HepG2 (cell line): Measurements from ENCODE around the gene SEC14L5. TPM values are rescaled to one million over a fixed set of nuclear protein-coding genes. Genes with fewer than 3 reads are reported as not detected.

Experiments
- CENPBD1 ChIP-seq: sonication (generic); formaldehyde crosslinking; IDR thresholded peaks from 2 replicates; pipeline ENCODE4 v1.8.0; 2022; ENCODE audit warnings: missing genetic modification reagents, low read depth, mild to moderate bottlenecking, borderline replicate concordance
- JUND ChIP-seq: sonication (generic); formaldehyde crosslinking; IDR thresholded peaks from 2 replicates; pipeline ENCODE4 v1.8.0; 2022; ENCODE audit warnings: mild to moderate bottlenecking, missing genetic modification reagents
- MNT ChIP-seq: fragments of 450-650 bp; IDR thresholded peaks from 2 replicates; pipeline ENCODE4 v1.6.1; 2016
- NFYB ChIP-seq: sonication (generic); formaldehyde crosslinking; IDR thresholded peaks from 2 replicates; pipeline ENCODE4 v1.4.0; 2020; ENCODE audit warnings: missing genetic modification reagents
- NKX3-1 ChIP-seq: sonication (generic); formaldehyde crosslinking; IDR thresholded peaks from 2 replicates; pipeline ENCODE4 v1.5.0; 2020; ENCODE audit warnings: missing genetic modification reagents
- NONO ChIP-seq, 2 experiments: fragments of 450-650 bp in 1 of 2; sonication (generic) in 1 of 2; formaldehyde crosslinking in 1 of 2; IDR thresholded peaks in 1 of 2; conservative IDR thresholded peaks in 1 of 2; 2 replicates each; pipeline versions ENCODE4 v1.6.1 to v1.8.0; 2017 to 2022; ENCODE audit warnings: mild to moderate bottlenecking in 1 of 2, missing genetic modification reagents in 1 of 2, moderate library complexity in 1 of 2
- REPIN1 ChIP-seq: sonication (generic); formaldehyde crosslinking; IDR thresholded peaks from 2 replicates; pipeline ENCODE4 v1.8.0; 2022; ENCODE audit warnings: missing genetic modification reagents, low read depth, mild to moderate bottlenecking, borderline replicate concordance
- SUZ12 ChIP-seq: fragments of 150-350 bp; IDR thresholded peaks from 2 replicates; pipeline ENCODE4 v1.6.1; 2014; ENCODE audit warnings: low read depth, low read length
- TFDP2 ChIP-seq: sonication (generic); formaldehyde crosslinking; IDR thresholded peaks from 2 replicates; pipeline ENCODE4 v1.4.0; 2020; ENCODE audit warnings: missing genetic modification reagents
- TOPORS ChIP-seq: sonication (generic); formaldehyde crosslinking; IDR thresholded peaks from 2 replicates; pipeline ENCODE4 v1.8.0; 2023; ENCODE audit warnings: mild to moderate bottlenecking, missing genetic modification reagents
- ZNF121 ChIP-seq: sonication (generic); formaldehyde crosslinking; IDR thresholded peaks from 2 replicates; pipeline ENCODE4 v1.5.0; 2020; ENCODE audit warnings: mild to moderate bottlenecking, missing genetic modification reagents
- ZNF33B ChIP-seq: sonication (generic); formaldehyde crosslinking; IDR thresholded peaks from 2 replicates; pipeline ENCODE4 v1.5.1; 2020; ENCODE audit warnings: mild to moderate bottlenecking, missing genetic modification reagents
- ZNF580 ChIP-seq: IDR thresholded peaks from 2 replicates; pipeline ENCODE4 v1.6.1; 2016; ENCODE audit warnings: low read depth, borderline replicate concordance
- ZNF605 ChIP-seq: sonication (generic); formaldehyde crosslinking; IDR thresholded peaks from 2 replicates; pipeline ENCODE4 v1.8.0; 2022; ENCODE audit warnings: mild to moderate bottlenecking, missing genetic modification reagents
- polyA plus RNA-seq, 8 experiments: library from polyadenylated mRNA; depleted of rRNA in 3 of 8; stranded (reverse) in 7 of 8; unstranded in 1 of 8; fragments of >200 nt; fragmentation: Illumina TruSeq in 4 of 8; extraction: Trizol in 4 of 8; gene quantifications; 2 replicates each; pipeline versions ENCODE4 v1.2.1 to v1.2.3, GENCODE V29; 2011 to 2016; ENCODE audit warnings: low read depth in 4 of 8, missing spikeins in 1 of 8, mixed read lengths in 1 of 8; ENCODE audit not compliant: insufficient read depth in 1 of 8
- total RNA-seq, 5 experiments: library from RNA; depleted of rRNA; stranded (reverse); fragments of >200 nt; fragmentation: Illumina TruSeq; extraction: Trizol; gene quantifications; 2 replicates each; pipeline ENCODE4 v1.2.3, GENCODE V29; 2016; ENCODE audit warnings: low read depth in 1 of 5
- TF ChIP-seq, protein P1 (sequence below): sonication (generic); formaldehyde crosslinking; IDR thresholded peaks from 2 replicates; pipeline ENCODE4 v1.4.0; 2020; ENCODE audit warnings: missing genetic modification reagents
- TF ChIP-seq, protein P2 (sequence below): sonication (generic); IDR thresholded peaks from 2 replicates; pipeline ENCODE4 v1.6.1; 2016; ENCODE audit warnings: low read depth, borderline replicate concordance
- TF ChIP-seq, protein P3 (sequence below): sonication (generic); formaldehyde crosslinking; IDR thresholded peaks from 2 replicates; pipeline ENCODE4 v1.4.0; 2020; ENCODE audit warnings: missing genetic modification reagents, borderline replicate concordance

The SEC14L5 gene
- total and polyA plus RNA-seq, 2 of the 13 experiments (the other 11 are each of a cell fraction or from before 2014, with no cell fraction given): 0.40 to 0.42 TPM

- TF ChIP-seq NFYB (no peak), SUZ12 (no peak), NKX3-1 (CRISPR knock-in tag) (peak; percentile 17; the same call in 1 of the 2 replicates), NONO (IDR thresholded peaks at IDR 0.05) (no peak), NONO (CRISPR knock-in tag; conservative IDR thresholded peaks at IDR 0.05) (peak; percentile 55), ZNF580 (CRISPR knock-in tag) (peak; percentile 96), JUND (CRISPR knock-in tag) (peak; percentile 99), MNT (peak; percentile 42; the same call in 1 of the 2 replicates), ZNF121 (CRISPR knock-in tag) (no peak; the same call in 1 of the 2 replicates), CENPBD1 (CRISPR knock-in tag) (no peak), ZNF33B (CRISPR knock-in tag) (no peak), TFDP2 (0 out of 2 replicates have a peak, but pooled peaks have one; percentile 31), ZNF605 (no peak), REPIN1 (CRISPR knock-in tag) (0 out of 2 replicates have a peak, but pooled peaks have one; percentile 53), TOPORS (CRISPR knock-in tag) (no peak)
- TF ChIP-seq, protein P1, sequence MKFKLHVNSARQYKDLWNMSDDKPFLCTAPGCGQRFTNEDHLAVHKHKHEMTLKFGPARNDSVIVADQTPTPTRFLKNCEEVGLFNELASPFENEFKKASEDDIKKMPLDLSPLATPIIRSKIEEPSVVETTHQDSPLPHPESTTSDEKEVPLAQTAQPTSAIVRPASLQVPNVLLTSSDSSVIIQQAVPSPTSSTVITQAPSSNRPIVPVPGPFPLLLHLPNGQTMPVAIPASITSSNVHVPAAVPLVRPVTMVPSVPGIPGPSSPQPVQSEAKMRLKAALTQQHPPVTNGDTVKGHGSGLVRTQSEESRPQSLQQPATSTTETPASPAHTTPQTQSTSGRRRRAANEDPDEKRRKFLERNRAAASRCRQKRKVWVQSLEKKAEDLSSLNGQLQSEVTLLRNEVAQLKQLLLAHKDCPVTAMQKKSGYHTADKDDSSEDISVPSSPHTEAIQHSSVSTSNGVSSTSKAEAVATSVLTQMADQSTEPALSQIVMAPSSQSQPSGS: peak; percentile 81
- TF ChIP-seq, protein P2, sequence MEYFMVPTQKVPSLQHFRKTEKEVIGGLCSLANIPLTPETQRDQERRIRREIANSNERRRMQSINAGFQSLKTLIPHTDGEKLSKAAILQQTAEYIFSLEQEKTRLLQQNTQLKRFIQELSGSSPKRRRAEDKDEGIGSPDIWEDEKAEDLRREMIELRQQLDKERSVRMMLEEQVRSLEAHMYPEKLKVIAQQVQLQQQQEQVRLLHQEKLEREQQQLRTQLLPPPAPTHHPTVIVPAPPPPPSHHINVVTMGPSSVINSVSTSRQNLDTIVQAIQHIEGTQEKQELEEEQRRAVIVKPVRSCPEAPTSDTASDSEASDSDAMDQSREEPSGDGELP: peak; percentile 97
- TF ChIP-seq, protein P3, sequence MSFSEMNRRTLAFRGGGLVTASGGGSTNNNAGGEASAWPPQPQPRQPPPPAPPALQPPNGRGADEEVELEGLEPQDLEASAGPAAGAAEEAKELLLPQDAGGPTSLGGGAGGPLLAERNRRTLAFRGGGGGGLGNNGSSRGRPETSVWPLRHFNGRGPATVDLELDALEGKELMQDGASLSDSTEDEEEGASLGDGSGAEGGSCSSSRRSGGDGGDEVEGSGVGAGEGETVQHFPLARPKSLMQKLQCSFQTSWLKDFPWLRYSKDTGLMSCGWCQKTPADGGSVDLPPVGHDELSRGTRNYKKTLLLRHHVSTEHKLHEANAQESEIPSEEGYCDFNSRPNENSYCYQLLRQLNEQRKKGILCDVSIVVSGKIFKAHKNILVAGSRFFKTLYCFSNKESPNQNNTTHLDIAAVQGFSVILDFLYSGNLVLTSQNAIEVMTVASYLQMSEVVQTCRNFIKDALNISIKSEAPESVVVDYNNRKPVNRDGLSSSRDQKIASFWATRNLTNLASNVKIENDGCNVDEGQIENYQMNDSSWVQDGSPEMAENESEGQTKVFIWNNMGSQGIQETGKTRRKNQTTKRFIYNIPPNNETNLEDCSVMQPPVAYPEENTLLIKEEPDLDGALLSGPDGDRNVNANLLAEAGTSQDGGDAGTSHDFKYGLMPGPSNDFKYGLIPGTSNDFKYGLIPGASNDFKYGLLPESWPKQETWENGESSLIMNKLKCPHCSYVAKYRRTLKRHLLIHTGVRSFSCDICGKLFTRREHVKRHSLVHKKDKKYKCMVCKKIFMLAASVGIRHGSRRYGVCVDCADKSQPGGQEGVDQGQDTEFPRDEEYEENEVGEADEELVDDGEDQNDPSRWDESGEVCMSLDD (CRISPR knock-in tag): peak; percentile 97; the same call in 1 of the 2 replicates
These were observed 13.5 kb upstream of the SEC14L5 start (continued) for GRCh38 chr16:4944333-4945281.
